GM12878 (cell line): Measurements from ENCODE around the gene PARPBP. TPM values are rescaled to one million over a fixed set of nuclear protein-coding genes. Genes with fewer than 3 reads are reported as not detected.

Experiments used
- ATAC-seq: fragments of 200-7000 bp; cut with Tn5 transposase; 3 replicates; pipeline ENCODE4 v1.9.1; 2020; ENCODE audit warnings: mild to moderate bottlenecking, moderate library complexity
- BruUV-seq: library from RNA; stranded (reverse); fragments of 400-500 nt; replicated peaks from 2 replicates; lab custom pipeline; 2021; lab: Mats Ljungman, UMichigan
- CTCF ChIA-PET: fragments of 300-600 bp; sonication (Branson Sonifier 250); formaldehyde crosslinking; extraction: SDS; loops from one replicate; lab custom pipeline; 2021; ENCODE audit warnings: inconsistent platforms; lab: Yijun Ruan, JAX
- POLR2A ChIA-PET: fragments of 350-600 bp; formaldehyde crosslinking; extraction: SDS; loops from one replicate; lab custom pipeline; 2021; ENCODE audit warnings: inconsistent platforms; lab: Charles Lee
- RAD21 ChIA-PET: fragments of 300-600 bp; sonication (Branson Sonifier 250); formaldehyde crosslinking; loops from one replicate; lab custom pipeline; 2023; ENCODE audit warnings: antibody characterized with exemption; ENCODE audit not compliant: unreplicated experiment; lab: Charles Lee
- SMC1A ChIA-PET: fragments of 300-600 bp; sonication (Branson Sonifier 250); formaldehyde crosslinking; loops from one replicate; lab custom pipeline; 2023; ENCODE audit not compliant: unreplicated experiment, uncharacterized antibody; lab: Charles Lee
- DNase-seq: peaks from one replicate; pipeline ENCODE4 v3.0.0-alpha.2; 2011; ENCODE audit warnings: low read depth, low spot score
- FAIRE-seq: peaks from 3 replicates; lab custom pipeline; 2011; peaks lifted over from hg19 to GRCh38; lab: Jason Lieb, UNC
- H2AFZ ChIP-seq: 2 replicates; pipeline ENCODE4 v1.6.0; 2011; ENCODE audit warnings: low read depth, low read length, control low read depth; ENCODE audit not compliant: control insufficient read depth
- H3K27ac ChIP-seq: 2 replicates; pipeline ENCODE4 v1.5.1; 2011; ENCODE audit warnings: control low read depth; ENCODE audit not compliant: control insufficient read depth, insufficient read depth
- H3K27me3 ChIP-seq, 2 experiments: replicated peaks in 1 of 2; 2 replicates each; pipeline versions ENCODE4 v1.6.0 to v1.6.1; 2011; ENCODE audit warnings: low read length in 1 of 2; ENCODE audit not compliant: control insufficient read depth in 2 of 2, insufficient read depth in 2 of 2
- H3K36me3 ChIP-seq, 2 experiments: 2 replicates each; pipeline ENCODE4 v1.5.1; 2011; ENCODE audit warnings: low read length in 1 of 2; ENCODE audit not compliant: control insufficient read depth in 2 of 2, insufficient read depth in 2 of 2
- H3K4me1 ChIP-seq: 2 replicates; pipeline ENCODE4 v1.6.1; 2011; ENCODE audit warnings: mild to moderate bottlenecking, low read length, moderate library complexity, mixed read lengths; ENCODE audit not compliant: control insufficient read depth, insufficient read depth
- H3K4me2 ChIP-seq: 2 replicates; pipeline ENCODE4 v1.6.0; 2011; ENCODE audit warnings: control low read depth; ENCODE audit not compliant: control insufficient read depth, insufficient read depth
- H3K4me3 ChIP-seq: fragments of 200-600 bp; sonication (generic); 2 replicates; pipeline ENCODE4 v1.5.1; 2016
- H3K79me2 ChIP-seq: 2 replicates; pipeline ENCODE4 v1.6.0; 2011; ENCODE audit warnings: low read length; ENCODE audit not compliant: control insufficient read depth, insufficient read depth
- H3K9ac ChIP-seq: 2 replicates; pipeline ENCODE4 v1.8.0; 2011; ENCODE audit warnings: low read length, control low read depth, mixed read lengths; ENCODE audit not compliant: control insufficient read depth, insufficient read depth
- H3K9me3 ChIP-seq: replicated peaks from 3 replicates; pipeline ENCODE4 v1.5.1; 2011; ENCODE audit warnings: mild to moderate bottlenecking, low read length; ENCODE audit not compliant: control insufficient read depth, insufficient read depth
- H4K20me1 ChIP-seq: 2 replicates; pipeline ENCODE4 v1.6.0; 2011; ENCODE audit not compliant: control insufficient read depth, insufficient read depth
- ETV6 ChIP-seq, 2 experiments: fragments of 450-650 bp in 1 of 2; IDR thresholded peaks in 1 of 2; conservative IDR thresholded peaks in 1 of 2; 2 replicates each; pipeline ENCODE4 v1.6.1; 2014; ENCODE audit warnings: antibody characterized with exemption in 1 of 2, borderline replicate concordance in 1 of 2, low read depth in 1 of 2, mild to moderate bottlenecking in 1 of 2, moderate library complexity in 1 of 2
- EZH2 ChIP-seq: IDR thresholded peaks from 2 replicates; pipeline ENCODE4 v1.6.1; 2012; ENCODE audit warnings: low read depth, mild to moderate bottlenecking, control low read depth, inconsistent platforms, low read length, borderline replicate concordance; ENCODE audit not compliant: control insufficient read depth
- JUNB ChIP-seq: IDR thresholded peaks from 2 replicates; pipeline ENCODE4 v1.6.1; 2016; ENCODE audit warnings: antibody characterized with exemption, mild to moderate bottlenecking
- MYB ChIP-seq: fragments of 150-350 bp; IDR thresholded peaks from 2 replicates; pipeline ENCODE4 v1.6.1; 2014; ENCODE audit warnings: mild to moderate bottlenecking, low read depth, low read length, borderline replicate concordance
- NR2C2 ChIP-seq: IDR thresholded peaks from 2 replicates; pipeline ENCODE4 v1.6.1; 2011; ENCODE audit warnings: borderline replicate concordance, low read depth; ENCODE audit not compliant: control insufficient read depth, insufficient read length
- SMAD1 ChIP-seq: fragments of 450-650 bp; IDR thresholded peaks from 2 replicates; pipeline ENCODE4 v1.6.1; 2018; ENCODE audit warnings: mild to moderate bottlenecking, low read depth; ENCODE audit not compliant: partially characterized antibody
- SMC3 ChIP-seq: IDR thresholded peaks from 2 replicates; pipeline ENCODE4 v1.6.1; 2011; ENCODE audit warnings: low read length, improper control_type of control experiment, borderline replicate concordance
- SP1 ChIP-seq: IDR thresholded peaks from one replicate; pipeline ENCODE4 v1.6.1; 2011; ENCODE audit warnings: low read depth, low read length
- SREBF1 ChIP-seq: IDR thresholded peaks from 2 replicates; pipeline ENCODE4 v1.6.1; 2012; ENCODE audit warnings: mild to moderate bottlenecking, low read length
- SRF ChIP-seq, 2 experiments: IDR thresholded peaks; 2 replicates each; pipeline ENCODE4 v1.6.1; 2011; ENCODE audit warnings: low read depth in 2 of 2, low read length in 2 of 2, mild to moderate bottlenecking in 1 of 2, moderate library complexity in 1 of 2
- SUZ12 ChIP-seq: fragments of 200-600 bp; sonication (generic); IDR thresholded peaks from one replicate; pipeline ENCODE4 v1.6.1; 2018; ENCODE audit warnings: antibody characterized with exemption, mild to moderate bottlenecking; ENCODE audit not compliant: unreplicated experiment
- TARDBP ChIP-seq: IDR thresholded peaks from 2 replicates; pipeline ENCODE4 v1.6.1; 2016; ENCODE audit warnings: borderline replicate concordance
- ZNF384 ChIP-seq: IDR thresholded peaks from 2 replicates; pipeline ENCODE4 v1.6.1; 2012; ENCODE audit warnings: low read depth, mild to moderate bottlenecking, low read length, improper control_type of control experiment, borderline replicate concordance
- WGBS: methylation state at CpG from one replicate; pipeline ENCODE4 v1.1.6; 2016; ENCODE audit warnings: low lambda C conversion rate; ENCODE audit not compliant: insufficient replicate concordance, insufficient coverage; ENCODE audit errors: missing lambda C conversion rate; 5-methylcytosine and 5-hydroxymethylcytosine counted together
- in situ Hi-C: fragments of 300-500 bp; cut with MboI; formaldehyde crosslinking; loops from 9 replicates; pipeline ENCODE4 v1.14.3; 2018; ENCODE audit warnings: mixed read lengths
- intact Hi-C: fragments of 100-400 bp; cut with micrococcal nuclease; formaldehyde crosslinking; loops from one replicate; pipeline ENCODE4 v1.14.2; 2022; ENCODE audit not compliant: unreplicated experiment
- polyA plus RNA-seq, 11 experiments: library from polyadenylated mRNA; depleted of rRNA in 4 of 11; unstranded in 6 of 11; stranded (reverse) in 5 of 11; fragments of >200 nt; fragmentation: Nextera tagmentation in 4 of 11; fragmentation: Illumina TruSeq in 1 of 11; extraction: Ambion mirVana in 4 of 11; extraction: Trizol in 1 of 11; gene quantifications; 1 replicate in 1 of 11; 2 replicates in 10 of 11; pipeline versions ENCODE4 v1.2.1 to v1.2.3, GENCODE V29; 2011 to 2016; ENCODE audit warnings: inconsistent platforms in 2 of 11, missing spikeins in 2 of 11, low read depth in 1 of 11
- total RNA-seq, 4 experiments: library from RNA; depleted of rRNA in 3 of 4; stranded (reverse); fragments of >200 nt in 3 of 4; fragmentation: Illumina TruSeq in 1 of 4; extraction: Trizol in 1 of 4; gene quantifications; 2 replicates each; pipeline versions ENCODE4 v1.2.1 to v1.2.3, GENCODE V29; 2013 to 2021
- TF ChIP-seq, protein P1 (sequence below): fragments of 450-650 bp; formaldehyde crosslinking; IDR thresholded peaks from 2 replicates; pipeline ENCODE4 v1.5.0; 2022; ENCODE audit warnings: mild to moderate bottlenecking, missing genetic modification characterization

Gene PARPBP
- total and polyA plus RNA-seq, 10 of the 15 experiments (the other 5 are each of a cell fraction or from before 2014, with no cell fraction given): 20.3 to 57.7 (median 32.4) TPM

DNA sequence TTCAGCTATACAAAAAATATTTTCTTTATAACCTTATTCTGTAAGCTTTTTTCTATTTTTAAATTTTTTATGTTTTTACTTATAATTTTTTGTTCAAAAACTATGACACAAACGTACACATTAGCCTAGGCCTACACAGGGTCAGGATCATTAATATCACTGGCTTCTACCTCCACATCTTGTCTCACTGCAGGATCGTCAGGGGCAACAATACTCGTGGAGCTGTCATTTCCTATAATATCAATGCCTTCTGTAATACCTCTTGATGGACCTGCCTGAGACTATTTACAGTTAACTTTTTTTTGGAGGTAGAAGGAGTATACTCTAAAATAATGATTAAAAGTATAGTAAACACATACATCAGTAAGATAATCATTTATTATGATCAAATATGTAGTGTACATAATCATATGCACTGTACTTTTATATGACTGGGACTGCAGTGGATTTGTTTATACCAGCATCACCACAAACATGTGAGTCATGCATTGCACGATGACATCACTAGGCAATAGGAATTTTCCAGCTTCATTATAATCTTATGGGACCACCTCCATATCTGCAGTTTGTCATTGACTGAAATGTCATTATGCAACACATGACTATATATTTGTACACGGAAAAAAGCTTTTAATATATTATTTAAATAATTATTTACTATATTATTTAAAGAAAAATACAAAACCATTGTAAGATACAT lies 96.2 kb downstream of the PARPBP start:
- BruUV-seq: no TSS peak
- no peak for TF ChIP-seq SP1
- TF ChIP-seq MYB: no peak
- TF ChIP-seq ZNF384: no peak
- no peak for TF ChIP-seq SUZ12
- no peak for TF ChIP-seq SMAD1
- no peak for TF ChIP-seq ETV6 (conservative IDR thresholded peaks at IDR 0.05 in 1 of 2, IDR thresholded peaks at IDR 0.05 in 1 of 2; ENCODE audit: borderline replicate concordance in 1 of 2, low read depth in 1 of 2)
- no peak for TF ChIP-seq TARDBP
- no peak for TF ChIP-seq SREBF1
- TF ChIP-seq NR2C2: no peak
- TF ChIP-seq EZH2: no peak
- TF ChIP-seq, protein P1, sequence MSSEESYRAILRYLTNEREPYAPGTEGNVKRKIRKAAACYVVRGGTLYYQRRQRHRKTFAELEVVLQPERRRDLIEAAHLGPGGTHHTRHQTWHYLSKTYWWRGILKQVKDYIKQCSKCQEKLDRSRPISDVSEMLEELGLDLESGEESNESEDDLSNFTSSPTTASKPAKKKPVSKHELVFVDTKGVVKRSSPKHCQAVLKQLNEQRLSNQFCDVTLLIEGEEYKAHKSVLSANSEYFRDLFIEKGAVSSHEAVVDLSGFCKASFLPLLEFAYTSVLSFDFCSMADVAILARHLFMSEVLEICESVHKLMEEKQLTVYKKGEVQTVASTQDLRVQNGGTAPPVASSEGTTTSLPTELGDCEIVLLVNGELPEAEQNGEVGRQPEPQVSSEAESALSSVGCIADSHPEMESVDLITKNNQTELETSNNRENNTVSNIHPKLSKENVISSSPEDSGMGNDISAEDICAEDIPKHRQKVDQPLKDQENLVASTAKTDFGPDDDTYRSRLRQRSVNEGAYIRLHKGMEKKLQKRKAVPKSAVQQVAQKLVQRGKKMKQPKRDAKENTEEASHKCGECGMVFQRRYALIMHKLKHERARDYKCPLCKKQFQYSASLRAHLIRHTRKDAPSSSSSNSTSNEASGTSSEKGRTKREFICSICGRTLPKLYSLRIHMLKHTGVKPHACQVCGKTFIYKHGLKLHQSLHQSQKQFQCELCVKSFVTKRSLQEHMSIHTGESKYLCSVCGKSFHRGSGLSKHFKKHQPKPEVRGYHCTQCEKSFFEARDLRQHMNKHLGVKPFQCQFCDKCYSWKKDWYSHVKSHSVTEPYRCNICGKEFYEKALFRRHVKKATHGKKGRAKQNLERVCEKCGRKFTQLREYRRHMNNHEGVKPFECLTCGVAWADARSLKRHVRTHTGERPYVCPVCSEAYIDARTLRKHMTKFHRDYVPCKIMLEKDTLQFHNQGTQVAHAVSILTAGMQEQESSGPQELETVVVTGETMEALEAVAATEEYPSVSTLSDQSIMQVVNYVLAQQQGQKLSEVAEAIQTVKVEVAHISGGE (CRISPR knock-in tag): no peak
- TF ChIP-seq JUNB: no peak
- no peak for TF ChIP-seq SRF (IDR thresholded peaks at IDR 0.05; ENCODE audit: low read depth in 2 of 2, low read length in 2 of 2)
- TF ChIP-seq SMC3: no peak
- Histone ChIP-seq H3K9me3 (no peaks in the 10 kb centered on the region), H3K27ac (no peak overlapping the region), H3K4me3 (no peak overlapping the region), H3K4me2 (no peak overlapping the region), H2AFZ (no peak overlapping the region), H3K4me1 (no peaks in the 10 kb centered on the region), H4K20me1 (no peaks in the 10 kb centered on the region), H3K36me3 (no peaks in the 10 kb centered on the region), H3K9ac (no peak overlapping the region), H3K27me3 (no peaks in the 10 kb centered on the region), H3K79me2 (no peaks in the 10 kb centered on the region)
- ATAC-seq (no peak), DNase-seq (no peak), FAIRE-seq (no peak)
- POLR2A ChIA-PET: interaction anchor here (0.9 kb wide), 1 partner anchor 10 kb away, joined by 3 read pairs; no protein-coding TSS in a partner anchor
- 96% methylated on average over 5 of the region's 5 CpGs for WGBS
- in situ Hi-C loops: no loop called here
- RAD21 ChIA-PET: no interaction called here
- CTCF ChIA-PET: interaction anchor here (0.7 to 1.6 kb wide), 6 partner anchors 9 to 553 kb away, joined by 3 to 5 read pairs (median 3); partner anchors contain the start of gene PMCH
- SMC1A ChIA-PET: interaction anchor here (0.6 to 1.7 kb wide), 5 partner anchors 9 to 314 kb away, joined by 3 to 5 read pairs (median 4); no protein-coding TSS in a partner anchor
- intact Hi-C loops: no loop called here
